RCC 7860 (cell line): ENCODE measurements around the gene NR2E3.
"Not testable (repeated sequence)": the region's sequence is repeated elsewhere in the genome, so short reads cannot be mapped to it uniquely, and the experiment has no call there.

Experiments used
- DNase-seq: peaks from one replicate; pipeline ENCODE4 v3.0.0-alpha.2; 2015; ENCODE audit warnings: low spot score
- FAIRE-seq: peaks from 2 replicates; lab custom pipeline; 2012; peaks lifted over from hg19 to GRCh38; lab: Jason Lieb, UNC

The NR2E3 gene

DNA sequence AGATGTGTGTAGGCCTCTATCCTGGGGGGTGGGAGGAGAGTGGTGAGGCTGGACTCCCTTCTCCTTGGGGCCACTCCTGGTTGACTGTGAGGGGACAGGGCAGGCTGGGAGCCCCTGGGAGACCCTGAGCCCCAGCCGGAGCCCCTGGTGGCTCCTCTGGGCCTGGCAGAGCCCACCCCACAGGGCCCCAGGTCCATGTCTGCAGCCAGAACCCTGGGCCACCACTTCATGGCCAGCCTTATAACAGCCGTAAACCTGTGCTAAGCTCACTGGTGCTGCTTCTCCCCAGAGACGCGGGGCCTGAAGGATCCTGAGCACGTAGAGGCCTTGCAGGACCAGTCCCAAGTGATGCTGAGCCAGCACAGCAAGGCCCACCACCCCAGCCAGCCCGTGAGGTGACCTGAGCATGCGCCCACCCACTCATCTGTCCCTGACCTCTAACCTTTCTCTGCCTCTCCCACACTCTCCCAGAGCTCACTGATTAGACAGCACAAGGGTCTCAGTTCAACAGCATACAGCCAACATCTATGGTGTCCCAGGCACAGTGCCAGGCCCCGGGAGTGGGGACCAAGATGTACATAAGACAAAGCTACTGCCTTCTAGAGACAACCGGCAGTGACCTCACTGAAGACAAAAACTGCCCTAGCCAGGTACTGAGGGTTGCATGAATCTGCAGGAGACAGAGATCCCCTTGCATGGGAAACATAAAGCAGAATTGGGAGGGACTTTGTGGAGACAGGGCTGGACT, 3.5 kb downstream of the NR2E3 start:
- no peak for FAIRE-seq
- DNase-seq: no peak

- DNase-seq: no peak
- FAIRE-seq: no peak
Observed at GRCh38 chr15:71815301-71815700, 4.9 kb downstream of the NR2E3 start.

DNA sequence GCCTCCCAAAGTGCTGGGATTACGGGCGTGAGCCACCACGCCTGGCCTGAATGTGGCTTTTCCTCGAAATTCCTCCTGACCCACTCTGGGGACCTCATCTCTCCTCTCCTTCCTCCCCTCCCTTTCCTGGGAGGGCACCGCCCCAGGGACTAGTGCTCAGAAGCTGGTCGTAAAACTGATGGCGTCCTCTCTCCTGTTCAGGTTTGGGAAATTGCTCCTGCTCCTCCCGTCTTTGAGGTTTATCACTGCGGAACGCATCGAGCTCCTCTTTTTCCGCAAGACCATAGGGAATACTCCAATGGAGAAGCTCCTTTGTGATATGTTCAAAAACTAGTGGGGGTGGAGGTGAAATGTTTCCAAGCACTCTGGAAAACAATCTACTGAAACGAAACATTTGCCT, 7.0 kb downstream of the NR2E3 start:
- FAIRE-seq: no peak
- DNase-seq: no peak

DNA sequence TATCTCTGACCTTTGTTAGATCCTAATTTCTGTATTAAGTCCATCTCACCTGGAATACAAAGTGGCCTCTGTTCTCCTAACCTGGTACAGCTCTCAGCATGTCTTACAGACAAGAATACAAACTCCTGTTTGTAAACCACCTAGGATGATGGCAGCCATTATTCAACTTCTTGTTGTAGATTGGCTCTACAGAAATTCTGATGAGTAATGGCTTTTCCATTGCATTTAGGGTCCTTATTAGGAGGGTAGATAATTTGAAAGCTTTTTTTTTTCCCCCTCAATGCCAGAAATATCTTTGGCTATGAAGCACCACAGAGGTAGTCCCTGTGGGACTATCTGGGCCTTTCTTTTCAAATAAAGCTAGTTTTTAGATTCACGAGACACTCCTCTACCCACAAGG, 9.8 kb downstream of the NR2E3 start:
- FAIRE-seq: no peak
- DNase-seq: no peak

GRCh38 chr15:71821547-71822129, 11.3 kb downstream of the NR2E3 start:
- FAIRE-seq (no peak), DNase-seq (no peak)

DNA sequence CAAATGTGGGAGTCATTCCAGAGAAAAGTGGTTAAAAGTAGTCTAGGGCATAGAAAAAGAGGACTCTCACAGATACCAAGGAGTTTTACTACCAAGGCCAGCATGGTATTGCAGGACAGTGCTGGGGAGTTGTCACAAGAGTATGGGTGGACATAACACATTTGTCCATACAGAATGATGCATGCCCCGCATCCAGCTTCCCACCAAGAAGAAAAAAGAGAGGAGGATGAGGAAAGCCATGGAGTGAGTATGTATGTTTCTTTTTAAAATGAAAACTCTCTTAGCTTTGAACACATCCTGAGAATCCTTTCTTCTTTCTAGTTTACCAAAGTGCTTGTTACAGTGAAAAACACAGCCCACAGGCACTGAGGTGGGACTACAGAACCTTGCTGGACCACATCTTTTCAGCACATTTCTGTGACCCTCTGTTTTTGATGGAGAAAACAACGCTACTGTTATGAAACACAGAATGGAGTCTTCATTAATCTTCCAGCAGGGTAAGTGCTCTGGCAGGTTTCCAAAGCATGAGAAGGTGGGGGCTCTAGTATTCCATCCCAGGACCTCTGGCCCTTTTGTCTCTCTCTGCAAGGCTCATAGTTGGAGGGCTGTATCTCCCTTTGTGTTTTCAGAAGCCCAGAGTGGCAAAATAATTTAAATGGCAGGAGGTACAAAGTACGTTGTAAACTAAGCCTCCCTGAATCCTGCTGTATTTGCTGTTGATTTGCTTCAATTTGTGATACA, 12.7 kb downstream of the NR2E3 start:
- no peak for FAIRE-seq
- no peak for DNase-seq

GRCh38 chr15:71823801-71824200, 13.4 kb downstream of the NR2E3 start:
- no peak for FAIRE-seq

DNA sequence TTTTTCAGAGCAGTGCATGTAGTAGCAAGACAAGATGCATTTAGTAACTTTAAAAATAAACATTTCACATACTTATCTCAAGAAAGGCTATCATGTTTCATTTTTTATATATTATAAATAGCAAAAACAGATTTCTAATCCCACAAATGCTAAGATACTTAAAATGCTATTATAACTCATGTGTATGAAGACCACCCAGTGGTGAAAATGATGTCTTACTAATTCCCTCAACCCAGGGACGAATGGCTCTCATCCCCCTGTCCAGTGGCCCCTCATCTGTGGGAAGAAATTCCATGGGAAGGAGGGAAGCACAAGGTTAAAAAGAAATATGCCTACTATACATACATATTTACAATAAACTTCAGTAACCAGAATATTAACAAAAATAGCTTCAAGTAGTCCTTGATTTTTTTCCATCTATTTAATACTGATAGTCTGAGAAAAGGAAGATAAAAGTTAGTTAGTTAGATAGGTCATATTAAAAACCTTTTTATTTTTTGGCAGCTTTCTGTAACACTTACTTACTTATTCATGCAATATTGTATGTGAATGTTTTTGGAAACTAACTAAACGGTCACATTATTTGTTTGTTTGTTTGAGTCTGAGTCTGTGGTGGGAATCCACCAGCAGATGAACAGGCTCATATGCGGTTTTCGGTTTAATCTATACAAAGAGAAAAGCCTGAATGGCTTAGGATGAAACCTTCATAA, 14.8 kb downstream of the NR2E3 start:
- DNase-seq: no peak
- FAIRE-seq: no peak

More at GRCh38 chr15:71823801-71824200, 13.4 kb downstream of the NR2E3 start:
- no peak for DNase-seq

- no peak for FAIRE-seq
- DNase-seq: no peak
Observed at GRCh38 chr15:71826196-71826595, 15.8 kb downstream of the NR2E3 start.

GRCh38 chr15:71830981-71831380, 20.6 kb downstream of the NR2E3 start:
- DNase-seq (no peak), FAIRE-seq (no peak)

GRCh38 chr15:71841563-71841962, 31.2 kb downstream of the NR2E3 start:
- DNase-seq (no peak), FAIRE-seq (no peak)

DNA sequence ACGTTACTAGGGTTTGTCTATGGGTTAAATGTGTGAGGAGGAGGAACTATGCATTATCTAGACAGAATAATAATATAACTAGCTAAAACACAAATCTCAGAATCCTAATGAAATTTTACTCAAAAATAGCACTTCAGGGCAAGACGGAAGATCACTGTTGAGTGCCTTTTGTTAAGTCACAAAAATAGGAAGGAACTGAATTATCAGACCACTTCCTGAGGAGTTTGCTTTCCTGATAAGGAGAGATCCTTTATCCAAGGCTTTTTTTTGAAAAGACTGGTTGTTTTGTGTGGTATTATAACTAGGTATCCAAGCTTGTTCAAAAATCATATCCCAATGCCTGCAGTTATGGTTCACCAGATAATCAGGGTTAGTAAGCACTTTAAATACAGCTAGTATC, 34.6 kb downstream of the NR2E3 start:
- FAIRE-seq: no peak

DNA sequence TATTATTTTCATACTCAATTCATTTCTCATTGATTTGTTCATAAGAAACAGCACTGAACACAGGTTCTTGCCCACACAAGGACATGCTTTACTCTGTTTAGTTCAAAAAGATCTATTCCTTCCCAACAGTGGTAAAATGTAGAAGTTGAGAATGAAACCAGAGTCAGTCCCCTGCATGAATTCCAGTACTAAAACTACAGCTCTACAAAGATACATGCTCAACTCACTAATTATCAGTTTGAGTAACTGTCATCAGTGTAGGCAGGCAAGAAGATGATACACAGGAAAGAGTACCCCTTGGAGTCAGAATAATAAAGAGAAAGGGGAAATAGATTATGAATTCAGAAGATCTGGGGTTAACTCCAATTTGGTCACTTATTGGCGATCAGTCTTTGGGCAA, 43.2 kb downstream of the NR2E3 start:
- no peak for FAIRE-seq

More for the DNA sequence above, 34.6 kb downstream of the NR2E3 start:
- DNase-seq: no peak

GRCh38 chr15:71858232-71858631, 47.9 kb downstream of the NR2E3 start:
- FAIRE-seq, DNase-seq: not testable (repeated sequence)

More for the DNA sequence above, 43.2 kb downstream of the NR2E3 start:
- no peak for DNase-seq
